CD4-positive, alpha-beta T cell (primary cell): Measurements from ENCODE around the gene BRD3. TPM values are rescaled to one million over a fixed set of nuclear protein-coding genes. Genes with fewer than 3 reads are reported as not detected.
A peak's percentile ranks its signal among the peaks of the same experiment; 100 is the strongest.

Experiments
- ATAC-seq: fragments of 200-7000 bp; cut with Tn5 transposase; one replicate; pipeline ENCODE4 v1.10.0; 2022; ENCODE audit warnings: mild to moderate bottlenecking; ENCODE audit not compliant: poor library complexity
- CTCF ChIA-PET: fragments of 350-600 bp; sonication (Branson Sonifier 250); formaldehyde crosslinking; loops from one replicate; lab custom pipeline; 2021; ENCODE audit warnings: antibody characterized with exemption, inconsistent platforms; lab: Charles Lee
- POLR2A ChIA-PET: fragments of 350-600 bp; sonication (Branson Sonifier 250); formaldehyde crosslinking; loops from one replicate; lab custom pipeline; 2021; ENCODE audit warnings: antibody characterized with exemption, inconsistent platforms; lab: Charles Lee
- DNase-seq, 14 experiments: peaks; one replicate each; pipeline ENCODE4 v3.0.0-alpha.2; 2013 to 2020; ENCODE audit warnings: mixed read lengths in 2 of 14
- H3K27ac ChIP-seq, 2 donors: one replicate each; pipeline versions ENCODE4 v1.5.1 to v1.7.0; 2013; ENCODE audit warnings: low read length in 2 of 2, low read depth in 1 of 2, mild to moderate bottlenecking in 1 of 2
- H3K27me3 ChIP-seq, 2 experiments: 1 replicate in 1 of 2; 2 replicates in 1 of 2; pipeline versions ENCODE4 v1.6.1 to v1.7.0; 2013; ENCODE audit warnings: low read length in 2 of 2, control low read depth in 1 of 2, mild to moderate bottlenecking in 1 of 2, moderate library complexity in 1 of 2; ENCODE audit not compliant: insufficient read depth in 2 of 2, control insufficient read depth in 1 of 2
- H3K36me3 ChIP-seq: one replicate; pipeline ENCODE4 v1.6.1; 2013; ENCODE audit warnings: low read length, control low read depth; ENCODE audit not compliant: insufficient read depth
- H3K4me1 ChIP-seq: one replicate; pipeline ENCODE4 v1.6.1; 2013; ENCODE audit warnings: low read length, control low read depth; ENCODE audit not compliant: insufficient read depth
- H3K4me3 ChIP-seq: one replicate; pipeline ENCODE4 v1.5.1; 2013; ENCODE audit warnings: mild to moderate bottlenecking, low read length, moderate library complexity
- H3K9me3 ChIP-seq, 2 experiments: 1 replicate in 1 of 2; 2 replicates in 1 of 2; pipeline versions ENCODE4 v1.6.1 to v1.7.0; 2013; ENCODE audit warnings: low read length in 2 of 2, mild to moderate bottlenecking in 2 of 2, control low read depth in 1 of 2, moderate library complexity in 1 of 2; ENCODE audit not compliant: control insufficient read depth in 1 of 2, insufficient read depth in 1 of 2
- H3K27ac Mint-ChIP-seq: one replicate; pipeline ENCODE4 v1.8.0; 2020; ENCODE audit warnings: mixed read lengths
- H3K27me3 Mint-ChIP-seq: one replicate; pipeline ENCODE4 v1.8.0; 2021; ENCODE audit warnings: mixed read lengths
- H3K36me3 Mint-ChIP-seq: one replicate; pipeline ENCODE4 v1.8.0; 2021; ENCODE audit warnings: low read depth, mixed read lengths
- H3K4me1 Mint-ChIP-seq: one replicate; pipeline ENCODE4 v1.8.0; 2021; ENCODE audit warnings: low read depth, mixed read lengths
- H3K4me3 Mint-ChIP-seq: one replicate; pipeline ENCODE4 v1.8.0; 2020; ENCODE audit warnings: mild to moderate bottlenecking, mixed read lengths
- H3K9me3 Mint-ChIP-seq: one replicate; pipeline ENCODE4 v1.8.0; 2020; ENCODE audit warnings: mixed read lengths
- intact Hi-C, 2 experiments: fragments of 100-400 bp; cut with DNase I in 1 of 2; cut with micrococcal nuclease in 1 of 2; formaldehyde crosslinking; loops; one replicate each; pipeline versions ENCODE4 v1.15.1 to v1.9.0; 2023 to 2025; cut with DNase I, micrococcal nuclease
- total RNA-seq, 174 experiments: library from RNA in 2 of 174; stranded (reverse) in 2 of 174; gene quantifications; one replicate each; pipeline ENCODE4 v1.2.3 and lab custom pipeline; 2021 to 2026
- TF ChIP-seq, protein P1 (sequence below): fragments of 200-600 bp; IDR thresholded peaks from one replicate; pipeline ENCODE4 v1.8.0; 2022; ENCODE audit warnings: antibody characterized with exemption, mild to moderate bottlenecking

Gene BRD3
- total RNA-seq, 2 experiments from 2014 or later = 26.7 to 29.0 TPM

DNA sequence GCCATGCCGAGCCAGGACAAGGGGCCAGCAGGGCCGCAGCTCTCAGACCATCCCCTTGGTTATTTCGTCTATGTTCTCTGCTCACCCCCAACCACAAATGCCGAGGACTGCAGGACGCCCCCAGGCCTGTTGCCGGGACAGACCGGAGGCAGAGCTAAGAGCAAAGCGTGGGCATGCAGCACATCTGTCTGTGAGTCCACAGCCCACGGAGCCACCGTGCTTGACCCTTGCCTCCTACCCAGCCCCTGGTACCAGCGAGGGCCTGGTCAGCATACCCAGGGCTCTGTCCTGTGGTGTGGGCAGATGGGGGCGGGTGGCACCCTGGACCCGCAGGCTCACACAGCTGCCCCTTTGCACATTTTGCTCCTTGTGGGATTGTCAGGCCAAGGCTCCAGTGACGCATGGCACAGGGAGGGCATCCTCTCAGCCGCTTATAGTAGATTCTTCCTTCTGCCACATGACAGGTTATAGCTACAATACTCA is 4.7 kb downstream of the BRD3 start:
- CTCF ChIA-PET = no interaction called here
- H3K4me3 Mint-ChIP-seq = peak overlapping the region; percentile 42
- Histone ChIP-seq H3K36me3 (peaks cover 7% of the 10 kb centered on the region), H3K4me3 (no peak overlapping the region), H3K27me3 (no peaks in the 10 kb centered on the region), H3K4me1 (peaks cover 85% of the 10 kb centered on the region), H3K9me3 (no peaks in the 10 kb centered on the region), H3K27ac (no peak overlapping the region)
- H3K27me3 Mint-ChIP-seq = no peaks in the 10 kb centered on the region
- ATAC-seq = no peak
- intact Hi-C loops = loop anchor here in 1 of 2 experiments (10.0 kb wide), 1 partner anchor 1842 kb away; the partner anchor contains the start of gene CAMSAP1
- TF ChIP-seq, protein P1, sequence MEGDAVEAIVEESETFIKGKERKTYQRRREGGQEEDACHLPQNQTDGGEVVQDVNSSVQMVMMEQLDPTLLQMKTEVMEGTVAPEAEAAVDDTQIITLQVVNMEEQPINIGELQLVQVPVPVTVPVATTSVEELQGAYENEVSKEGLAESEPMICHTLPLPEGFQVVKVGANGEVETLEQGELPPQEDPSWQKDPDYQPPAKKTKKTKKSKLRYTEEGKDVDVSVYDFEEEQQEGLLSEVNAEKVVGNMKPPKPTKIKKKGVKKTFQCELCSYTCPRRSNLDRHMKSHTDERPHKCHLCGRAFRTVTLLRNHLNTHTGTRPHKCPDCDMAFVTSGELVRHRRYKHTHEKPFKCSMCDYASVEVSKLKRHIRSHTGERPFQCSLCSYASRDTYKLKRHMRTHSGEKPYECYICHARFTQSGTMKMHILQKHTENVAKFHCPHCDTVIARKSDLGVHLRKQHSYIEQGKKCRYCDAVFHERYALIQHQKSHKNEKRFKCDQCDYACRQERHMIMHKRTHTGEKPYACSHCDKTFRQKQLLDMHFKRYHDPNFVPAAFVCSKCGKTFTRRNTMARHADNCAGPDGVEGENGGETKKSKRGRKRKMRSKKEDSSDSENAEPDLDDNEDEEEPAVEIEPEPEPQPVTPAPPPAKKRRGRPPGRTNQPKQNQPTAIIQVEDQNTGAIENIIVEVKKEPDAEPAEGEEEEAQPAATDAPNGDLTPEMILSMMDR = no peak
- H3K4me1 Mint-ChIP-seq = peaks cover 58% of the 10 kb centered on the region
- H3K36me3 Mint-ChIP-seq = peaks cover 11% of the 10 kb centered on the region
- POLR2A ChIA-PET = no interaction called here
- peak in 1 of 14 experiments; percentile 15 for DNase-seq
- H3K9me3 Mint-ChIP-seq = no peaks in the 10 kb centered on the region
- H3K27ac Mint-ChIP-seq = no peak overlapping the region

DNA sequence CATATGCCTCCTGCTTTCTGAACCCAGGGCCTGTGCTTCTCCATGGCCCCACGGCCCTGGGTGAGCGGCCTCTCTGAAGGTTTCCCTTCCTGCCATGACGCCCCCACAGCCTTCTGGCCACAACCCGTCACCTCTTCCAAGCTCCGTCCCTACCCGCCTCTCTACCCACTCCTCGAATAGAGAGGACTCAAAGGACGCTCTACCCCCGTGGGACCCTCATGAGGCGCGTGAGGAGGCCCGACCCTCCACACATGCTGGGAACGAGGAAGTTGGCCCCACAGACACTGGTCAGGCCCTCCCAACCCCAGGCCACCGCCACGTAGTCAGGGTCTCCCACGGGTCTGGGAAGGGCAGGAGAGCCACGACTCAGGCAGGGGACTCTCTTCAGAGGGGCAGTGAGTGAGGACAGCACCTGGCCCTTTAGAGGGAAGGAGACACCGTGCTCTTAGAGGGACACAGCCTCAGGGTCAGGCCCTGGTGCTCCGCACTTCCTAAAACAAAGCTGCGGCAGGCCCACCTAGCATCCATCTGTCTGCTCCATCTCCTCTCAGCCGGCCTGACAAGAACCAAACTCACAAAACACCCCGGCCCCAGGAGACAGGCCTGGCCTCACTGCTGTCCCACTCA is 5.3 kb downstream of the BRD3 start:
- TF ChIP-seq, protein P1 = no peak
- Mint-ChIP-seq H3K4me1 (peaks cover 58% of the 10 kb centered on the region), H3K36me3 (peaks cover 11% of the 10 kb centered on the region), H3K27me3 (no peaks in the 10 kb centered on the region), H3K27ac (no peak overlapping the region), H3K4me3 (no peak overlapping the region), H3K9me3 (no peaks in the 10 kb centered on the region)
- intact Hi-C loops = loop anchor here in 1 of 2 experiments (10.0 kb wide), 1 partner anchor 1842 kb away; the partner anchor contains the start of gene CAMSAP1
- ChIA-PET POLR2A (no interaction called here), CTCF (no interaction called here)
- Histone ChIP-seq H3K36me3 (peaks cover 7% of the 10 kb centered on the region), H3K27ac (no peak overlapping the region), H3K9me3 (no peaks in the 10 kb centered on the region), H3K4me3 (no peak overlapping the region), H3K4me1 (peaks cover 87% of the 10 kb centered on the region), H3K27me3 (no peaks in the 10 kb centered on the region)
- DNase-seq (peak in 1 of 14 experiments; percentile 20), ATAC-seq (no peak)

DNA sequence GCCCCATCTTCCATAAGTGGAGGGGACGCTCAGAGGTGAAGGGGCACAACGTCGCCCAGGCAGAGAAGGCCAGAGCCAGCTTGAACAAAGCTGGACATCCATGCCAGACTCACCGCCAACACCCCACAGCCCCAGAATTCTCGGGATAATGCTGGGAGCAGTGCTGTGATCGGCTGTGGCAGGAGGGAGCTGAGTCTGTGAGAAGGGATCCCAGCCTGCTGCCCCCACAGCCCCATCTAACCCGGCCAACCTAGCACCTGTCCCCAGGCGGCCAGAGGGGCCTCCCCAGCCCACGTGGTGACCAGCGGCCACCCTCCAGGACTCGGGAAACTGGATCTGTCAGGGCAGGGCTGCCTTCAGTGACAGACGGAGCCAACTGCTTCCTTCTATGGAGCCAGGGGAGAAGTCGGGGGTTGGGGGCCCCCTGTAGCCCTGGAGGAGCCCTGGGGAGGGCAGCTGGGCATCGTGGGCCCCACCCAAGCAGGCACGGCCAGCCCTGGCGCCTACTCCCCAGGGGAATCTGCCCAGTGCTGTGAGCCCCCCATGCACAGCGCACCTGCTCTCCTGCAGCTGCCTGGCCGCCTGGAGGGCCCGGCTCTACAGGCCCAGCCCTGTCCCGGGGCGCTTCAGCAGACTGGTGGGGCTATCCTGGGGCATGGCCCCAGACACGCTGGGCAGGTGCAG is 6.0 kb downstream of the BRD3 start:
- Mint-ChIP-seq H3K27me3 (no peaks in the 10 kb centered on the region), H3K36me3 (peaks cover 11% of the 10 kb centered on the region), H3K4me1 (peaks cover 63% of the 10 kb centered on the region), H3K4me3 (no peak overlapping the region), H3K27ac (no peak overlapping the region), H3K9me3 (no peaks in the 10 kb centered on the region)
- H3K27me3 ChIP-seq = no peaks in the 10 kb centered on the region
- ATAC-seq (no peak), DNase-seq (peak in 1 of 14 experiments; percentile 16)
- H3K36me3 ChIP-seq = peaks cover 7% of the 10 kb centered on the region
- TF ChIP-seq, protein P1 = no peak
- ChIA-PET POLR2A (no interaction called here), CTCF (no interaction called here)
- intact Hi-C loops = loop anchor here in 1 of 2 experiments (10.0 kb wide), 1 partner anchor 1843 kb away; the partner anchor contains the start of gene CAMSAP1
- H3K4me1 ChIP-seq = peaks cover 90% of the 10 kb centered on the region
- no peaks in the 10 kb centered on the region for H3K9me3 ChIP-seq
- H3K27ac ChIP-seq = no peak overlapping the region
- no peak overlapping the region for H3K4me3 ChIP-seq
